ENCODE data around the gene GLIS2. TPM values are rescaled to one million over a fixed set of nuclear protein-coding genes. Genes with fewer than 3 reads are reported as not detected.
A peak's percentile ranks its signal among the peaks of the same experiment; 100 is the strongest.

The GLIS2 gene
- total RNA-seq, 1 experiment from 2014 or later, result 44.2 TPM

DNA sequence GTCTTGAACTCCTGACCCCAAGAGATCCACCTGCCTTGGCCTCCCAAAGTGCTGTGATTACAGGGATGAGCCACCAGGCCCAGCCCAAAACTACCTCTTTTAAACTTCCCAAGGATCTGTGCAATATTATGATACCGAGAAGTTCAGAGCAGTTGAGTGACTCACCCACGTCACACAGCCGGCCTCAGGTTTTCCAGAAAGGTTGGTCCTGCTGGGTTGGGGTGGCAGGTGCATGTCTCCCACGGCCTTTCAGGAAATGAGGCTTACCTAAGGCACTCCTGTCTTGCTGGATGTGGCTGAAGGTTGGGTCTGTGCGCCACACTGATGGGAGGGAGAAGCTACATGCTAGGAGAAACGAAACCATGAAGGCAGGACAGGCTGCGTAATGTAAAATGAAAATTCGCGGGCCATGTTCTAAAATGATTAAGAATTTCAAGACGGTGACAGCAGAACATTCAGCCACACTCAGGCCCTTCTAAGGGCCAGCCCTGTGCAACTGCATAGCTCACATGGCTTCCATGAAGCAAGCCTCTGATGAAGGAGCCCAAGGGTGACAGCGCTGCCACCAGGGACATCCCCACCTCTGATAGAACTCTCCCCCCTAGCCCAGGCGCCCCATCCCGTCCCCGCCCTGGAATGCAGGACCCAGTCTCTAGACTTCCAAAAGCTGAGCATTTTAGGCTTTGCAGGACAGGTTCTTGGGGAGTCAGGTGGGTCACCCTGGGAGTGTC is 6.6 kb upstream of the GLIS2 start:
- intact Hi-C loops (cut with micrococcal nuclease; ENCODE audit: unreplicated experiment), result loop anchor here (1.0 to 2.0 kb wide), 2 partner anchors 8 to 22 kb away; no protein-coding TSS in a partner anchor
- Histone ChIP-seq H3K4me3 (no peak overlapping the region), H3K4me2 (no peak overlapping the region), H4K20me1 (ENCODE audit: insufficient read depth) (no peaks in the 10 kb centered on the region), H3K9me3 (ENCODE audit: insufficient read depth, low read depth) (no peaks in the 10 kb centered on the region), H3K9me2 (ENCODE audit: insufficient read depth) (no peaks in the 10 kb centered on the region), H3F3A (ENCODE audit: insufficient read depth, low read depth) (peaks cover 33% of the 10 kb centered on the region; the same call in 1 of the 2 replicates), H3K27ac (no peak overlapping the region), H3K4me1 (replicated peaks; ENCODE audit: insufficient read depth) (peaks cover 26% of the 10 kb centered on the region), H3K36me3 (ENCODE audit: low read depth) (no peaks in the 10 kb centered on the region), H3K79me2 (ENCODE audit: low read depth) (peaks cover 12% of the 10 kb centered on the region), H3K27me3 (ENCODE audit: insufficient read depth, low read depth) (no peaks in the 10 kb centered on the region), H2AFZ (no peak overlapping the region)
- no TSS peak for BruUV-seq (replicated peaks)
- TF ChIP-seq, protein P1, sequence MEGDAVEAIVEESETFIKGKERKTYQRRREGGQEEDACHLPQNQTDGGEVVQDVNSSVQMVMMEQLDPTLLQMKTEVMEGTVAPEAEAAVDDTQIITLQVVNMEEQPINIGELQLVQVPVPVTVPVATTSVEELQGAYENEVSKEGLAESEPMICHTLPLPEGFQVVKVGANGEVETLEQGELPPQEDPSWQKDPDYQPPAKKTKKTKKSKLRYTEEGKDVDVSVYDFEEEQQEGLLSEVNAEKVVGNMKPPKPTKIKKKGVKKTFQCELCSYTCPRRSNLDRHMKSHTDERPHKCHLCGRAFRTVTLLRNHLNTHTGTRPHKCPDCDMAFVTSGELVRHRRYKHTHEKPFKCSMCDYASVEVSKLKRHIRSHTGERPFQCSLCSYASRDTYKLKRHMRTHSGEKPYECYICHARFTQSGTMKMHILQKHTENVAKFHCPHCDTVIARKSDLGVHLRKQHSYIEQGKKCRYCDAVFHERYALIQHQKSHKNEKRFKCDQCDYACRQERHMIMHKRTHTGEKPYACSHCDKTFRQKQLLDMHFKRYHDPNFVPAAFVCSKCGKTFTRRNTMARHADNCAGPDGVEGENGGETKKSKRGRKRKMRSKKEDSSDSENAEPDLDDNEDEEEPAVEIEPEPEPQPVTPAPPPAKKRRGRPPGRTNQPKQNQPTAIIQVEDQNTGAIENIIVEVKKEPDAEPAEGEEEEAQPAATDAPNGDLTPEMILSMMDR (conservative IDR thresholded peaks at IDR 0.05), result no peak
- TF ChIP-seq EZH2 (IDR thresholded peaks at IDR 0.05; ENCODE audit: low read depth), result no peak
- DNase-seq, result no peak
- POLR2A ChIA-PET (ENCODE audit: unreplicated experiment), result interaction anchor here (0.6 kb wide), 1 partner anchor 35 kb away, joined by 5 read pairs; no protein-coding TSS in a partner anchor
- CTCF ChIA-PET, result interaction anchor here (0.6 to 1.3 kb wide), 6 partner anchors 8 to 56 kb away, joined by 3 to 8 read pairs (median 6); no protein-coding TSS in a partner anchor

DNA sequence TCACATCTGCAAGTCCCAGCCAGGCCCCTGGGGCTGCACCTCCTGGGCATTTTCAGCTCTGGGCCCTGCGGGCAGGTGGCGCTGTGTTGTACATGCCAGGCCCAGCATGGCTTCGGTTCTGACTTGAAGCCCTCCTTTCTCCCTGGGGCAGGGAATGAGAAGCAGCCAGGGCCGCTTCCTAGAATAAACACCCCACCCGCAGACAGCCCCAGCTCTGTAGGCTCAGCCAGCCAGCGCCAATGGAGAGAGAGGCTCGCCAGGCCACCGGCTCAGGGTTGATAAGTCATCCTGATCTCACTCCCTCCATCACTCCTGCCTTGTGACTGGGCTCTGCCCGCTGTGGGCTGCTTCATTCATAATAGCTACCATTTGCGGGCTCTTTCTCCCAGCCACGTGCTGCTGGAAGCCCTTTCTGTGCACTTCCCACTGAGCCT is 6.0 kb upstream of the GLIS2 start:
- no peak overlapping the region for H3K4me3 ChIP-seq
- H2AFZ ChIP-seq, result no peak overlapping the region
- POLR2A ChIA-PET (ENCODE audit: unreplicated experiment), result interaction anchor here (0.6 kb wide), 5 partner anchors 15 to 494 kb away, joined by 3 to 24 read pairs (median 5); no protein-coding TSS in a partner anchor
- BruUV-seq (replicated peaks), result no TSS peak
- no peaks in the 10 kb centered on the region for H3K36me3 ChIP-seq (ENCODE audit: low read depth)
- H3K79me2 ChIP-seq (ENCODE audit: low read depth), result peaks cover 12% of the 10 kb centered on the region
- no peak overlapping the region for H3K27ac ChIP-seq
- no peaks in the 10 kb centered on the region for H3K27me3 ChIP-seq (ENCODE audit: insufficient read depth, low read depth)
- peak; percentile 75 to 88 for DNase-seq
- no peaks in the 10 kb centered on the region for H3K9me2 ChIP-seq (ENCODE audit: insufficient read depth)
- peaks cover 30% of the 10 kb centered on the region for H3K4me1 ChIP-seq (replicated peaks; ENCODE audit: insufficient read depth)
- peaks cover 39% of the 10 kb centered on the region; the same call in 1 of the 2 replicates for H3F3A ChIP-seq (ENCODE audit: insufficient read depth, low read depth)
- H4K20me1 ChIP-seq (ENCODE audit: insufficient read depth), result no peaks in the 10 kb centered on the region
- CTCF ChIA-PET, result interaction anchor here (0.6 to 1.3 kb wide), 7 partner anchors 9 to 385 kb away, joined by 3 to 7 read pairs (median 5); no protein-coding TSS in a partner anchor
- H3K9me3 ChIP-seq (ENCODE audit: insufficient read depth, low read depth), result no peaks in the 10 kb centered on the region
- no peak for TF ChIP-seq EZH2 (IDR thresholded peaks at IDR 0.05; ENCODE audit: low read depth)
- TF ChIP-seq, protein P1 (conservative IDR thresholded peaks at IDR 0.05), result peak; percentile 65
- peak overlapping the region; percentile 30; the same call in 1 of the 2 replicates for H3K4me2 ChIP-seq
- intact Hi-C loops (cut with micrococcal nuclease; ENCODE audit: unreplicated experiment), result loop anchor here (1.0 to 2.0 kb wide), 2 partner anchors 7 to 21 kb away; no protein-coding TSS in a partner anchor

DNA sequence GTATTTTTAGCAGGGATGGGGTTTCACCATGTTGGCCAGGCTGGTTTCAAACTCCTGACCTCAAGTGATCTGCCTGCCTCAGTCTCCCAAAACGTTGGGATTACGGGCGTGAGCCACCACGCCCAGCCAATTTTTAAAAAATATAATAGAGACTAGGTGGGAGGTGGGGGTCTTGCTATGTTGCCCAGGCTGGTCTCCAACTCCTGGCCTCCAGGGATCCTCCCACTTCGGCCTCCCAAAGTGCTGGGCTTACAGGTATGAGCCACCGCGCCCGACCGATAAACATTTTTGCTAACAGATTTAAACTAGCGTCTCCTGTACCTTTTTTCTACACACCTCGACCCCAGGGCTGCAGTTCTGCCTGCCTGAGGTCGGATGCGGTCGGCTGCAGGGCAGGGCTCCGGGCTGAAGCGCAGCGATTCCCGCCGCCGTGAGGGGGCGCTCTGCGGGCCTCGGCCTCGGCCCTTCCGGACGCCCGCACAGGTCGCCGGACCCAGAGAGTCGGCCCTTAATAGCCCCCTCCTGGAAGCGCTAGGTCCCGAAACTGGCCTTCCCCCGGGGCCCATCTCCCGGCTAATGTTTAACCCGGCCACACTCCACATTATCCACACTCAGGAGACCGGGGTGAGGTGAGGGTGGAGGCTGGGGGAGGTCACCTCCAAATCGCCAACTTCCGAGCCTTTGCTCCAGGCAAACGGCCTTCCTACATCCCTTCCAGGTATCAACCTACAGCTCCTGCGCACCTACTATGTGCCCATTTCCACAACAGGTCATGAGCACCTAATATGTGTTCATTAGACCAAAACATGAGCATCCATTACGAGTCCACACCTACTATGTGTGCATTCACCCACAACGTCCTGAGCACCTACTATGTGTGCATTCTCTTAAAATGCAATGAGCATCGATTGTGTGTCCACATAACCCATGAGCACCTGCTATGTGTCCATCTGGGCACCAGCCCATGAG is 2.0 kb upstream of the GLIS2 start:
- Histone ChIP-seq H2AFZ (no peak overlapping the region), H3K4me3 (no peak overlapping the region), H3K4me2 (peak overlapping the region; percentile 87; the same call in 1 of the 2 replicates), H3K27ac (no peak overlapping the region), H3K9me3 (ENCODE audit: insufficient read depth, low read depth) (no peaks in the 10 kb centered on the region), H3F3A (ENCODE audit: insufficient read depth, low read depth) (peaks cover 47% of the 10 kb centered on the region), H3K9me2 (ENCODE audit: insufficient read depth) (no peaks in the 10 kb centered on the region), H4K20me1 (ENCODE audit: insufficient read depth) (peaks cover 15% of the 10 kb centered on the region), H3K4me1 (replicated peaks; ENCODE audit: insufficient read depth) (peaks cover 32% of the 10 kb centered on the region), H3K36me3 (ENCODE audit: low read depth) (no peaks in the 10 kb centered on the region), H3K27me3 (ENCODE audit: insufficient read depth, low read depth) (no peaks in the 10 kb centered on the region), H3K79me2 (ENCODE audit: low read depth) (peaks cover 14% of the 10 kb centered on the region)
- CTCF ChIA-PET, result interaction anchor here (0.6 kb wide), 1 partner anchor 309 kb away, joined by 6 read pairs; no protein-coding TSS in a partner anchor
- POLR2A ChIA-PET (ENCODE audit: unreplicated experiment), result no interaction called here
- intact Hi-C loops (cut with micrococcal nuclease; ENCODE audit: unreplicated experiment), result no loop called here
- TF ChIP-seq, protein P1 (conservative IDR thresholded peaks at IDR 0.05), result peak; percentile 74
- no peak for TF ChIP-seq EZH2 (IDR thresholded peaks at IDR 0.05; ENCODE audit: low read depth)
- peak; percentile 44 for DNase-seq
- BruUV-seq (replicated peaks), result no TSS peak

All from PC-9 (cell line).